Stimulated activated CD8-positive, alpha-beta memory T cell treated with anti-CD3 and anti-CD28 coated beads, Interleukin-15, amount 100 ng/mL, for 24 hours (primary cell): ENCODE data around the gene PITPNB.

Source experiments
- DNase-seq: peaks from one replicate; pipeline ENCODE4 v3.0.0-alpha.2; 2020; ENCODE audit warnings: low read depth

Gene PITPNB

GRCh38 chr22:27880778-27881394 lies 38.2 kb downstream of the PITPNB start:
- DNase-seq = no peak

- no peak for DNase-seq
These were observed 39.1 kb downstream of the PITPNB start for GRCh38 chr22:27879923-27880322.

- DNase-seq = no peak
These were observed 40.5 kb downstream of the PITPNB start for GRCh38 chr22:27878541-27878940.

- DNase-seq = no peak
These were observed 41.6 kb downstream of the PITPNB start for GRCh38 chr22:27877501-27877900.

- no peak for DNase-seq
These were observed 42.4 kb downstream of the PITPNB start for GRCh38 chr22:27876684-27877083.

GRCh38 chr22:27875951-27876350 lies 43.1 kb downstream of the PITPNB start:
- DNase-seq = no peak

- DNase-seq = no peak
These were observed 44.3 kb downstream of the PITPNB start for GRCh38 chr22:27874764-27875163.

- no peak for DNase-seq
These were observed 44.9 kb downstream of the PITPNB start for GRCh38 chr22:27874185-27874584.

GRCh38 chr22:27873472-27873871 lies 45.6 kb downstream of the PITPNB start:
- DNase-seq = no peak

GRCh38 chr22:27872488-27872887 lies 46.6 kb downstream of the PITPNB start:
- no peak for DNase-seq

- DNase-seq = no peak
These were observed 47.6 kb downstream of the PITPNB start for GRCh38 chr22:27871306-27872014.

- no peak for DNase-seq
These were observed 48.5 kb downstream of the PITPNB start for GRCh38 chr22:27870234-27871191.

- no peak for DNase-seq
These were observed 50.2 kb downstream of the PITPNB start for GRCh38 chr22:27868732-27869282.

- no peak for DNase-seq
These were observed 50.9 kb downstream of the PITPNB start for GRCh38 chr22:27867953-27868731.

GRCh38 chr22:27867085-27867952 lies 51.7 kb downstream of the PITPNB start:
- no peak for DNase-seq

- DNase-seq = no peak
These were observed 52.6 kb downstream of the PITPNB start for GRCh38 chr22:27866135-27867084.

- DNase-seq = no peak
These were observed 53.6 kb downstream of the PITPNB start for GRCh38 chr22:27865496-27865895.

- no peak for DNase-seq
These were observed 55.5 kb downstream of the PITPNB start for GRCh38 chr22:27863556-27863955.

- DNase-seq = no peak
These were observed 56.1 kb downstream of the PITPNB start for GRCh38 chr22:27863001-27863400.
